Body of pancreas (tissue), 4 donors: ENCODE data around the gene ETFRF1. TPM values are rescaled to one million over a fixed set of nuclear protein-coding genes. Genes with fewer than 3 reads are reported as not detected.

Experiments
- ATAC-seq: fragments of 150-250 bp; one replicate; pipeline ENCODE4 v1.9.1; 2016
- DNase-seq, 4 donors: peaks; one replicate each; pipeline ENCODE4 v3.0.0-alpha.2; 2019
- H3K27ac ChIP-seq, 4 donors: fragments of 200-600 bp; sonication (generic); 1 replicate in 3 of 4; 2 replicates in 1 of 4; pipeline versions ENCODE4 v1.5.1 to v1.6.1; 2016 to 2019; ENCODE audit warnings: mild to moderate bottlenecking in 1 of 4, mixed read lengths in 1 of 4, moderate library complexity in 1 of 4
- H3K27me3 ChIP-seq, 2 donors: fragments of 200-600 bp; sonication (generic); one replicate each; pipeline ENCODE4 v1.6.0; 2016; ENCODE audit warnings: mild to moderate bottlenecking in 1 of 2
- H3K36me3 ChIP-seq, 2 donors: fragments of 200-600 bp; sonication (generic); replicated peaks in 1 of 2; 2 replicates each; pipeline ENCODE4 v1.5.1; 2016; ENCODE audit warnings: low read depth in 2 of 2; ENCODE audit not compliant: insufficient read depth in 1 of 2
- H3K4me1 ChIP-seq: fragments of 200-600 bp; sonication (generic); one replicate; pipeline ENCODE4 v1.6.0; 2016
- H3K4me3 ChIP-seq, 2 donors: fragments of 200-600 bp; sonication (generic); 1 replicate in 1 of 2; 2 replicates in 1 of 2; pipeline ENCODE4 v1.5.1; 2016 to 2019
- H3K9me3 ChIP-seq, 3 donors: fragments of 200-600 bp; sonication (generic); 1 replicate in 2 of 3; 2 replicates in 1 of 3; pipeline ENCODE4 v1.5.1; 2016
- CTCF ChIP-seq, 7 experiments: fragments of 450-650 bp in 4 of 7; fragments of 200-600 bp in 3 of 7; sonication (generic) in 3 of 7; IDR thresholded peaks; one replicate each; pipeline ENCODE4 v1.5.1; 2016 to 2019; ENCODE audit warnings: antibody characterized with exemption in 7 of 7
- POLR2A ChIP-seq, 3 donors: fragments of 450-650 bp; IDR thresholded peaks; one replicate each; pipeline ENCODE4 v1.6.1; 2016; ENCODE audit warnings: antibody characterized with exemption in 3 of 3, mild to moderate bottlenecking in 2 of 3
- WGBS, 2 donors: methylation state at CpG; one replicate each; pipeline ENCODE4 v1.1.5; 2017; 5-methylcytosine and 5-hydroxymethylcytosine counted together
- intact Hi-C: fragments of 100-400 bp; cut with DNase I; formaldehyde crosslinking; loops from one replicate; pipeline ENCODE4 v1.15.1; 2023
- total RNA-seq, 2 donors: library from RNA; depleted of rRNA; stranded (reverse); fragments of >200 nt; gene quantifications; one replicate each; pipeline ENCODE4 v1.1.0, GENCODE V29; 2016

The ETFRF1 gene
- total RNA-seq, 2 donors from 2014 or later: 12.5 to 24.9 TPM

DNA sequence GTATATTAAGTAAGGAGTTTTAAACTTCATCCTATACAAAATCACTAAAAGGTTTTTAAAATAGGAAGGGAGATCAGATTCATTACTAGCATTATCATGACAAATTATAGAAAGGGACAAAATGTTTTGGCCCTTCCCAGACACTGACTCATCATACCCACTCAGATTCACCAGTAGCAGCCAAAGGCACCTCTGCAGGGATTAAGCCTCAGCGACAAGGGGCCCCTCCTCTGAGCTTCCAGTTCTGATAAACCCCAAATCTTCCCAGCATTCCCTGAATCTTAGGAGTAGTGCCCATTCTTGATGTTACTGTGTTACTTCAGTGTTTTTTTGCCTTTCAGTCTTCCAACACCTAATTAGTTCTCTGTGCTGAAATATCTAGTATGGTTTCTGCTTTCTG, 41.2 kb downstream of the ETFRF1 start:
- intact Hi-C loops: no loop called here
- Histone ChIP-seq H3K9me3 (no peaks in the 10 kb centered on the region), H3K27ac (no peak overlapping the region), H3K36me3 (peaks cover 0 to 4% of the 10 kb centered on the region in 2 donors), H3K4me3 (no peak overlapping the region), H3K27me3 (no peaks in the 10 kb centered on the region), H3K4me1 (no peaks in the 10 kb centered on the region)
- WGBS, 2 donors: 65 to 69% methylated on average over 1 of the region's 1 CpG
- no peak for ATAC-seq
- TF ChIP-seq CTCF (IDR thresholded peaks at IDR 0.05) (no peak), POLR2A (IDR thresholded peaks at IDR 0.05) (no peak)
- no peak for DNase-seq

GRCh38 chr12:25236626-25237025, 41.6 kb downstream of the ETFRF1 start:
- 70 to 75% methylated on average over 4 of the region's 4 CpGs for WGBS, 2 donors
- TF ChIP-seq CTCF (IDR thresholded peaks at IDR 0.05) (no peak), POLR2A (IDR thresholded peaks at IDR 0.05) (no peak)

GRCh38 chr12:25241167-25242020, 46.4 kb downstream of the ETFRF1 start:
- Histone ChIP-seq H3K9me3 (no peaks in the 10 kb centered on the region), H3K4me3 (no peak overlapping the region), H3K4me1 (peaks cover 16% of the 10 kb centered on the region), H3K27ac (no peak overlapping the region), H3K27me3 (no peaks in the 10 kb centered on the region), H3K36me3 (peaks cover 0 to 4% of the 10 kb centered on the region in 2 donors)
- ATAC-seq (peak; percentile 66), DNase-seq (no peak)
- TF ChIP-seq CTCF (IDR thresholded peaks at IDR 0.05): peak; percentile 23 to 81 (median 60)
- no peak for TF ChIP-seq POLR2A (IDR thresholded peaks at IDR 0.05)
- intact Hi-C loops: no loop called here
- 24 to 26% methylated on average over 6 of the region's 6 CpGs for WGBS, 2 donors

More at GRCh38 chr12:25236626-25237025, 41.6 kb downstream of the ETFRF1 start:
- Histone ChIP-seq H3K9me3 (no peaks in the 10 kb centered on the region), H3K36me3 (peaks cover 0 to 4% of the 10 kb centered on the region in 2 donors), H3K4me1 (no peaks in the 10 kb centered on the region), H3K27ac (no peak overlapping the region), H3K4me3 (no peak overlapping the region), H3K27me3 (no peaks in the 10 kb centered on the region)
- ATAC-seq (no peak), DNase-seq (no peak)
- intact Hi-C loops: no loop called here

DNA sequence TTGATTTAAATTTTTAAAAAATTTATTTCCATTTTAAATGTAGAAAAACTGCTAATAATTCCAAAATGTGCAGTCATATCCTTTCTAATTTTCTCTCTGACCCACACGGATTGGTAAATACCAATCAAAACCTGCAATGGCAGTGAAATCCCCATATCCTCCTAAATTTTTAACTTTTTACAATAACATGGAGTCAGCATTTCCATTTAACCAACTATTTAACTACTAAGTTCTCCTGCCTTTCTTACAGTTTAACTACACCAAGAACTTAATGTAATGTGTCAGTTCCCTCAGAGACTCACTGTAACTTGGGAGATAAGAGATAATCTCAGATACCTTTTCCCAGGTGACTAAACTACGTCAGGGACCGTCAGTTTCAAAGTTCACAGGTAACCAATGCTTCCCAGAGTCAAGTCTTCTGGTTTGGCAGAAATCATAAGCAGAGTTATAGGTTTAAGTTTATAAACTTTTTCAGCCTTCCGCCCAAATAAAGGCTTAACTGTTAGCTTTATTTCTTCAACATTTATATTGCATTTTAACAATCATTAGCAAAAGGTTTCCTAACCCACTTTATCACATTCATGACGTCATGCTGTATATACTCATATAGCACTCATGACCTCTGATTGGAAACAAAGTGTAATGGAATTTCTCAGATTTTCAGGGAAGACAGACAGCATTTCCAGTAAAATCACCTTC, 48.1 kb downstream of the ETFRF1 start:
- TF ChIP-seq CTCF (IDR thresholded peaks at IDR 0.05): no peak
- TF ChIP-seq POLR2A (IDR thresholded peaks at IDR 0.05): no peak
- Histone ChIP-seq H3K4me3 (no peak overlapping the region), H3K27me3 (no peaks in the 10 kb centered on the region), H3K27ac (peak overlapping the region in 2 of 4 donors; percentile 32 to 63), H3K36me3 (no peaks in the 10 kb centered on the region), H3K4me1 (peaks cover 16% of the 10 kb centered on the region), H3K9me3 (no peaks in the 10 kb centered on the region)
- WGBS, 2 donors: 46 to 49% methylated on average over 5 of the region's 5 CpGs
- intact Hi-C loops: no loop called here
- ATAC-seq (peak; percentile 57), DNase-seq (no peak)
